LoVo (cell line): ENCODE data around the gene DCLK2.

Source experiments
- DNase-seq: peaks from one replicate; pipeline ENCODE4 v3.0.0-alpha.2; 2016; ENCODE audit warnings: low spot score

DCLK2 gene

DNA sequence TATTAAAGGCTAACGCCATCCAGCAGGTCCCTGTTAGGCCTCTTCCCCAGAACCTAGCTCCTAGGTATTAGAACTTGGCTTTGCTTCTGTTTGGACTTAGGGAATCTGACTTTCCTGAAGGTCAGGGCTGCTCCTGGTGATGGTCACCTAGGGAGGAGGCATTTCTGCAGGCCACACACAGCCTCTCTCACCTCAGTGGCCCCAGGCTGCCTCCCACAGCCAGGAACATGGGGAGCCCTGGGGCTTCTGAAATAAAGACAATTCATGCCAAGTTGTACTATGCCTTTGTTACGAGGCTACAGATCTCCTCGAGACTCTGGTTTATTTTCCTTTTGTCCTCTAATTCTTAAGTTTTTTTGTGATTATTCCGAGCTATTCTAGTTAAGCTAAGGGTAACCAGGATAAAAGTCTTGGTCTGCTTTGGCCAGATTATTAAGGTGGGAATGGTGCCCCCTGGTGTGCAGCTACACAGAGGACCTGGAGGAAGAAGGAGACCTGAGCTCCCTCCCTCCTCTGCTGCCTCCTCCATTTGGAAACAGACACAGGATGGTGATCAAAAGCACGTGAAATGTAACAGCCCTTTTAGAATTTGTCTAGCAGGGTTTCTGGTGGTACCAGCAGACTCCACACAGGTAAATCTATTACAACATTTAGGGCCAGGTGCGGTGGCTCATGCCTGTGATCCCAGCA is 131.0 kb downstream of the DCLK2 start:
- DNase-seq: peak; percentile 48

DNA sequence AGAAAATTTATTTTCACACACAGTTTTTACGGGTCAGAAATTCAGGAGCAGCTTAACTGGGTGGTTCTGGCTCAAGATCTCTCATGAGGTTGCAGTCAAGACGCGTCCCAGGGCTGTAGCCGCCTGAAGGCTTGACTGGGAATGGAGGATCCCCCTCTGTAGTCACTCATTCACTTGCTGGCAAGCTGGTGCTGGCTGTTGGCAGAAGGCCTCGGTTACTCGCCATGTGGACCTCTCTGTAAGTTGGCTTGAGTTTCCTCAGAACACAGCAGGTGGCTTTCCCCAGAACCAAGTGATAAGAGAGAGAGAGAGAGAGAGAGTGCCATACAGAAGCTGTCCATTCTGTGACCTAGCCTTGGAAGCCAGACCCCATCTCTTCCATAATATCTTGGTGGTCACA is 132.8 kb downstream of the DCLK2 start:
- no peak for DNase-seq

DNA sequence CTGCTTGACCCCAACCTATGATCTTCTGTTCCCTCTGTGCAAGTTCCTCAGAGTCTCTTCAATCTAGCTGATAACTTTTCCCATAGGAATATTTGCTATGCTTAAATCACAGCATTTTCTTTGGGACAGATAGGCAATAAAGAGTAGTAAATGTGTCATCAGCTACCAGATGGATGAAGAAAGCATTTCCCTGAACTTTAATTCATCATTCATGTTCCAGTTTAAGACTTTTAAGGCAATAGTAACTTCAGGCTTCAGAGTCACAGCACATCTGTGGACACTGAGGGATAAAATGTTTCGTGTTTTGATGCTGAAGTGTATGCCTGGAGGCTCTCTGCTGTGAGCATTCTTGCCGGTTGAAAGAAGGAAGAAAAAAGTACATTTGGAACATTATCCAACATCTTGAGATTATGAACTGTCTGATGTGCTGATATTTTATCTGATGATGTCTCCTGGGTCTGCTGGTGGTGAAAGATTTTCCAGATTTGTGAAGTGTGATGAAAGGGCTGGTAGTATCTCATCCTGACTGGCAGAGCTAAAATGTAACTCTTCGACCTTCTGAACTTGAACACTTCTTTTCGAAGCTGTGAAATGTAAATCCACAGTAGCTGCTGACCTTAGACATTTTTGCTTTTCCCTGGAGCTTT is 133.7 kb downstream of the DCLK2 start:
- no peak for DNase-seq

DNA sequence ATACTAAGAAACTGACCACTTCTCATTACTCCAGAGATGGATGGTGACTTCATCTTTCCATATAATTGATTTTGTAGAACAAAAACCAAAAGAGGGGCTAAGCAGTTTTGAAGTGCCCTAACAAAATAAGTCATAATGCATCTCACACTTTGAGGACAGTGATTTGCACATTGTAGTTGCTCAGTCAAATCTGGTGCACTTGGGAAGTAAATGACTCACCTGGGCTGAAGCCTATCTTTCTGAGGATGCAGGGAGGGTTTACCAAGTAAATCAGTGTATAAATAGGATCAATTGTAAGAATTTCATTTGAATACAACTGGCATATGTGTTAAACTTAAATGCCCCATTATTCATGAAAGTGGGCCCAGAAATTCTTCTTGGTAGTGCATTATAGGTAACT is 134.2 kb downstream of the DCLK2 start:
- DNase-seq: no peak

DNA sequence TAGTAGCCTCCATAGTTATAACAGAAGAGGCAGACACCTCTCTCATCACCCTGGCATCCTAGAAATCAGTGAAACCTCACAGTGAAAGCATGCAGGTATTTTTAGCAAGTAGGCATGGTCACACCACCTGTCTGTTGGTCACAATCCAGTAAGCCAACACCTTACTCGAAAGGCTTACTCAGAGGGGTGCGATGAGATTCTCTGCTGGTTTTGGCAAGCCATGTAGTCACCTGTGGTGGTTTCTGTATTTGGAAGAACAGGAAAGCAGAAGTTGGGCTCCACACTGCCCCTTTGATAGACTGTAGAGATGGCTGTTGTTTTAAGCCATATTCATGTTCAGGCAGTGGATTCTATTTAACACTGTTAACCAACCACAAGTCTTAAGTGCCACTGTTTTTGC is 134.7 kb downstream of the DCLK2 start:
- DNase-seq: no peak

DNA sequence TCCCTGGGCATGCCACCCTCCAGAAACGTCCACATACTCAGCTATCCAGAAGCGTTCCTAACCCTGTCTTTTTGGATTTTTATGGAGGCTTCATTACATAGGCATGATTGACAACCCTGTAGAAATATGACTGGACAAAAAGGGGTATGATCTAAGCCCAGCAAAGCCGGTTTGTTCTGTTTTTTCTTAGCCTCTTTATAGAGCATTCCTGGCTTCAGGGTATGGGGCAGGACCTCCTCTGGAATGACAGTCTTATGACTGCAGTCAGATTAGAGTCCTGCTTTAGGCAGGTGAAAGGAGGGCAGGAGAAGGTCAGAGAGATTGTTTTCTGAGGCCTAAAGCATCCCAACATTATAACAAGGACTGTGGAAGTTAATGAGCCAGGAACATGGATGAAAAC is 137.4 kb downstream of the DCLK2 start:
- DNase-seq: no peak

DNA sequence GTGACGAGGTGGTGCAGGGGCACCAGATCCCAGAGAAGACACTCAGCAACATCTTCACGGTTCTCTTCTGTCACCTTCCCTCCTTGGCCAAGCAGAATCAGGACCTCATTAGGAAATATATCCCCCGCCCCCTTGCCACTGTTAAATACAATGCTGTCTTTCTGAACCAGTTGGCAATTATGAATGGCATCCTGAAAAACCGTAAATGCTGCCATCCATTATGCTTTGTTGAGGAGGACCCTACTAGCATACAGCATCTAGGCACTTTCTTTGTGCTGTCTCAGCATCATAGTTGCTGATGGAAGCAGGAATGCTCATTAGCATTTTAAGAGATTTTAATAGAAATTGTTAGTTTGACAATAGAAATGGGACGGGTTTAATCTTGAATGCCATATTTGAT is 138.5 kb downstream of the DCLK2 start:
- DNase-seq: no peak

DNA sequence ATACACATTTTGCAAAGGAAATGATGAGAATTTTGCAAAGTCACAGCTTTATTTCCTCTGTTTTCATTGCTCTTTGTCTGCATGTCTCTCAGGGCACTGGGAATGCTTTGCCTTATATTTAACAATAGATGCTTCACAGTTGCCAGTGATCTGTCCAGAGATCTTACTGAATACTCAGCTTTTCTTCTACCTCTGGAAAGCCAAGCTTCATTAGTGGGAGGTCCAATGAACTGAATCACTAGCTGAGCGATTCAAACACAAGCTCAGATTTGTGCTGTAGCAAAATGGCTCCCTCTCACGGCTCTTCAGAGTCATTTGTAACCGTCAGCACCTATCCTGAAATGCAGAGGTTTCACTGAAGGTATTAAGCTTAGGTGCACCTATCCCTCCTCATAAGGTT is 138.9 kb downstream of the DCLK2 start:
- DNase-seq: no peak

DNA sequence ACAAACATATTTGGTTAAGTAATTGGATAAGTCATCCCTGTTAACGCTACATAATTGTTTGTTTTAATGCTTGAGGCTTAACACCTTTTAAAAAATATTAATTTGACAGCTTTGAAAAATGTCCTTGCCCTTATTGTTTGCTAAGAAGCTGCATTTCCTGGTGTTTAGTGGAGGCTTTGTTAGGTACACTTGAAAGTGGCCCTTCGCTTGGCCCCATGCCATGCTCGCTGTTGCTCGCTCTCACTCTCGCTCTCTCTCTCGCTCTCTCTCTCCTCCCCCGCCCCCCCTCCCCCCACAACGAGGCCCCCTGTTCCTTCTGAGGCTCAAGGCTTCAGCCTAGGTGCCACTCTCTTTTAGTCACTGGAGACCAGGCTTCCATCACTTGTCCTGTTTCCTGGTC is 139.6 kb downstream of the DCLK2 start:
- DNase-seq: no peak

DNA sequence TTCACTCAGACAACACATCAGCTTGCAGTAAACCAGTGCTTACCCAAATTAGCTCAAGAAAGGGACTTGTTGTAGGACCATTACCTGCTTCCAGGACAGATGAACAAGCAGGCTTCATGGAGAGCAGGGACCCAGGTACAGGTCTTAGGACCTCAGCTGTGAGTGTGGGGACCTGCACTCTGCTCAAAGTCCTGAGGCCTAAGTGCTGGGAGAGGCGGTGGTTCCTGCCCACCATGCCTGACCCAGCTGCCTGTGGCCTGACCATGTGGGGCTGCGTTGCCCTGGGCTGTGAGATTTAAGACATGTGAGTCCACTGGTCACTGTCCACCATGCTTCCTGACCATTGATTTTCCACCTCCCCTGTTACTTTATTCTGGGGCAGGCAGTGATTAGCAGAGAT is 140.2 kb downstream of the DCLK2 start:
- no peak for DNase-seq

DNA sequence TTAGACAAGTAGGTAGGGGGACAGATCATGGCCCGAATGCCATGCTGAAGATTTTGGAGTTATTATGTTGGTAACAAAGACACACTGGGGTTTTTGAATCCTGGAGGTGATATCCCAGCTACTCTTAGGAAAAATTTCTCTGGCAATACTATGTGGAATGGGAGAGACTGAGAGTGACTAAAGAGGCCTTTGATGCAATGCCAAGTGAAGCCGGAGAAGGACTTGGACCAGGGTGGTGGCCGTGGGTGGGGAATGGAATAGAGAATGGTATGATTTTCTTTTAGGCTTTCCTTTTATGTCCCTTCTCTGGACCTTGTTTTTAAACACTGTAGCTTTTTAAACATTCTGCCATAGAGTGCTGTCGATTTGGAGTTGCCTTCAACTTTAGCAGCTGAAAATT is 141.6 kb downstream of the DCLK2 start:
- DNase-seq: no peak

DNA sequence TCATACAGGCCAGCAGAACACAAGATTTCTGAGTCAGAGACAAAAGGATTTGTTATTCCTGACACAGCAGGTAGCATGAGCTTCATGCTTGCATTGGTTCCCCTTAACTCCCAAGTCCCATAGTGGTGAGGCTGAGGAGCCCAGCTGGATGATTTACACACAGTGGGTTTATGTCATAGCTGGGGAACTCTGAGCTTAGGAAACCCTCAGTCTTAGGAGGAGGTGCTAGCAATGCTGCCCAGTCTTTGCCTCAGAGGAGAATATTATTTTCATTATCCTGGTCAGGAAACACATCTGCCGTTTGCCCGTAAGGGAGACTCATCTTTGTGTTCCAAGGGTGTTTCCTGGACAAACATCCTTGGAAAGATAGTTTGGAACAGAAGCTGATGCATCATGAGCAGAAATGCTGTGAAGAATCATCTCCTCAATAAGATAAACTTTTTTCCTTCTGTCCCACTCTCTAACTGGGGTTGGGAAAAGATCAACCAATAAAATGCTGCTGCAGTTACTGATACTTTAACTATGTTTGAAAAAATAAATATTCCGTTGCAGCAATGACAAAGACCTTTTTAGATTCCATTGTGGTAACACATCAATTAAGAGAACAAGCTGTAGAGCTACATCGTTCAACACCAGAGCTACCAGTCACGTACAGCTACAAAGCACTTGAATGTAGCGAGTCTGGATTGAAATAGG is 146.8 kb downstream of the DCLK2 start:
- no peak for DNase-seq

DNA sequence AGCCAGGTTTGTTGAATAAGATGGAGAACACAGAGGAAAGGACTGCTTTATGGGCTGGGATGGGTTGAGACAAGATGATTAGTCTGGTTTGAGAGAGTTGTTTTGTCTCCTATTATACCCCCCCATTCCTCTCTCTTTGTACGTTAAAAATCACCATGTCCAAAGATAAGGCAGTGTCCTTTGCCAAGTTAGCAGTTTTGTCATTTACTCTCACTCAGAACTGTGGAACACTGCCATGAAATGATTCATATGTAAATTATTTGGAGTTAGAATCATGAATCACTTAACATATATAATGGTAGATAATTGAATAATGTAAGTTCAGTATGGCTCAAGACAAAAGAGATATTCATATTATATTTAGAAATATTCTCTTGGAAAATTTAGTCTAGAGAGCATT is 151.3 kb downstream of the DCLK2 start:
- no peak for DNase-seq

DNA sequence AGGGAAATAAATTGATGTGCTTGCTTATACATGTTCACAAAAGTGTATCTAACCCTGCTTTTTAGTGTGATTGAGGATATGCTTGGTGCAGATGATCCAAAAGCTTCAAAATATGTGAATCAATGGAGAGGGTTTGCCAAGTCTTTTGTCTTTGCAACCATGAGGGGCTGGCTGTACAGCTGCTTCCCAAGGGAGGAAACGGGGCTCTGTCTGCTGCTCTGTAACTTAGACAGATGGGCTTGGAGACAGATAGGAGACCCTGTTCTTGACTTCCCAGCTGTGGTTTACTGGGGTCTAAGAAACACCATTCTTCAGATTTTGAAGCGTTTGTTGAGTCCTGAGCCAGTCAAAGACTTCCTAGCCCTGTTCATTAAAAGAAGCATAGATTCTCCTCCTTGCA is 152.3 kb downstream of the DCLK2 start:
- no peak for DNase-seq

DNA sequence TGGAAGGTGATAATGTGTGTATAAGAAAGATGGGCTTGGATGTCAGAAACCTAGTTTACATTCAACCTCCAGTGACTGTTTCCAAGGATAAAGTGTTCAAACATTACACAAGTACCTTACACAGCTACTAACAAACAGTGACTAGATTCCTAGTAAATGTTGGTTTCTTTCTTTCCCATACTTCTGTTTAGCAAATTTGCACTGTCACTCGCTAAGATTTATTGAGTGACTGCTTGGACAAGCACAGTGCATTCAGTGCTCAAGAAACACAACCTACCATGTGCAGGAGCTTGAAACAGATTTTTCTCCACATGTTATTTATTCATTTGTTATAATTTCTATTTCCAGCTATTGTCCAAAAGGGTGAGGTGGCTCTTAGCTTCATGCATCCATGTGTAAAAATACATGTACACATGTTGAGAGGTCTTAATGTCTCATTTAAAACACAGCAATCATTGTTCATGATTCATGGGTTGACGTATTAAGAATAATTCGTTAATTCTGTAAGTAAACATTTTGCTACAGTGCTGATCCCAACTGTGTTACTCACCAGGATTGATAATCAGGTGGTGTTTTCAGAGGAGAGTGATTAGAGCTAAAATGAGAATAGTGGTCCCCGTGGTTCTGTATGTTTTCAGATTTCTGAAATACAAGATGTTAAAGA is 153.0 kb downstream of the DCLK2 start:
- no peak for DNase-seq

DNA sequence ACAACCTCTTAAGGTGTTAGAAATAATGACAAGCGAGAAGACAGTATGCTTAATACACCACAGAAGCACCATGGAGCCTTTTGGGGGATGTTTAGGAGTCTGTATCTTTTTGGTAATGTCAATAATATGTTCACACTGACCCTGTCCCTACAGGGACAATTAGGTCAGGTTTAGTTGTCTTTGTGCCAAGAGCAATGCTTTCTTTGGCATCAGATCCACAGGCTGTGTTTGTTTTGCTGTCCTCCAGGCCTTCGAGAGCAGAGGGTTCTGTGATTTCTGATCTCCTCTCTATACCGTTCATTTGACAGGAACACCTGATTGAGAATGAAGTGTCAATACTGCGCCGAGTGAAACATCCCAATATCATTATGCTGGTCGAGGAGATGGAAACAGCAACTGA is 153.8 kb downstream of the DCLK2 start:
- no peak for DNase-seq

DNA sequence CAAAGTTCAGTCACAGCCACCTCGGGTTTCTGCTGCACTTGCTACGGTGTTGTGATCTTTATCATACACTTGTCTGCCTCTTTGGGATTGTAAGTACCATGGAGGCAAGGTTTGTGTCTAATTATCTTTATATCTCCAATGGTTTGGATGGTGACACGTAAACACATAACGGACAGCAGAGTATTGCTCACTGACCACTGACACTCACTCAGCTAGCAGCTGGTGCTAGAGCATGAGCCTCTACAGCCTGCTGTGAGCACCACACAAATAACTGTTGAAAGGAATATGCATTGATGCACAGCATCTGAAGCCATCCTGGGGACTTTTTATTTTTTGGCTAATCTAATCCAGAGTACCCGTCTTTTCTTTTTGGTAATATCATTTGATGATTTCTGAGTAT is 156.0 kb downstream of the DCLK2 start:
- no peak for DNase-seq

DNA sequence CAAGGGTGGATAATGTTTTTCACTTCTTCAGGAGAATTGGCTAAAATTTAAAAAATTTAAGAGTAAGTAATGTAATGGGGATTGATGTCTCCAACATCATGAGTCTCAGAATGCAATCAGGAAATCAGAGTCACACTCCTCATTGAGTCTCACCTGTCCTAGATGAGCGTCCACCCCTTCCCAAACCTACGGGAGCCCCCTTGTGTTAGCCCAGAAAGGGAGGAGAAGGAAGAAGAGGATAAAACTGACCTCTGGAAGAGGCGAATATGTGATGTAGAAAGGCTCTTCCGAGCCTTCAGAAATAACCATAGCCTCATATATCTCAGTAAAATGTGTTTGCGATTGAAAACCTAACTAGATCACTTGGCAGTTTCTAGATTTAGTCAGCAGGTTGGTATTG is 157.1 kb downstream of the DCLK2 start:
- DNase-seq: no peak

DNA sequence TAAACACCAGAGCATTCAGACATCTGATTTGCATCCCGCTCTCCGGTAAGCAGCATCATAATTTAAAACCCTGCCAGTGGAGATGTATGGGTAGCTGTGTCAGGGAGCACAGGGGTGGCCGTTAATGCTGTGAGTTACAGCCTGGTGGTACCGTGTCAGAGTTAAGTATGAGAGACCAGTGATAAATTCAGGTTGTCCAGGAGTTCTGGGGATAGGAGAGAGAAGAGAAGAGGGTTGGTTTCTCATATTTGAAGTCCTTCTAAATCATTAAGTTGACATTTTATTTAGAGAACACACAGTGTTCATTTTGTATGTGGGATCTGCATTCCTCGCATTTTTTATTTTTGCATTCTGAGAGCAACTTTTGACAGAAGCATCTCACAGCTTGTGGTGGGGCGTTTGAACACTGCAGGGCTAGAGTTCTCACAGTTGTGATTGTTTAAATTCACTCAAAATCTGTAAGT is 157.6 kb downstream of the DCLK2 start:
- DNase-seq: no peak

DNA sequence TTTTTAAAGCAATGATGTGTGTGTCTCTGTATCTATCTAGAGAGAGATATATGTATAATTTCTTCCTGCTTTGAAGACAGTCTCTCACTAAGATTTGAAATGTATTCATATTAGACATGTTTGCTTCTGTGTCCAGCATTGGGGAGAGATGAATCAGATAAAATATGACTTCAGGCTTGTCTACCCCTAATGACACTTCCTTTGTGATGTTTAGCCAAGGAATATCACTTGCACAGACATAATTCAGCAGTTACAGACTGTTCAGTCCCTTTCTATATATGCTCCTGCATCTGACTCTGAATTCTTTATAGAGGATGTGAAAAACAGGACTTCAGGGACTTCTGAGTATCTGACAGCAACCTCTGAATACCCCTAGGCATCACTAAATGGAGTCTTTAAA is 158.4 kb downstream of the DCLK2 start:
- DNase-seq: no peak

DNA sequence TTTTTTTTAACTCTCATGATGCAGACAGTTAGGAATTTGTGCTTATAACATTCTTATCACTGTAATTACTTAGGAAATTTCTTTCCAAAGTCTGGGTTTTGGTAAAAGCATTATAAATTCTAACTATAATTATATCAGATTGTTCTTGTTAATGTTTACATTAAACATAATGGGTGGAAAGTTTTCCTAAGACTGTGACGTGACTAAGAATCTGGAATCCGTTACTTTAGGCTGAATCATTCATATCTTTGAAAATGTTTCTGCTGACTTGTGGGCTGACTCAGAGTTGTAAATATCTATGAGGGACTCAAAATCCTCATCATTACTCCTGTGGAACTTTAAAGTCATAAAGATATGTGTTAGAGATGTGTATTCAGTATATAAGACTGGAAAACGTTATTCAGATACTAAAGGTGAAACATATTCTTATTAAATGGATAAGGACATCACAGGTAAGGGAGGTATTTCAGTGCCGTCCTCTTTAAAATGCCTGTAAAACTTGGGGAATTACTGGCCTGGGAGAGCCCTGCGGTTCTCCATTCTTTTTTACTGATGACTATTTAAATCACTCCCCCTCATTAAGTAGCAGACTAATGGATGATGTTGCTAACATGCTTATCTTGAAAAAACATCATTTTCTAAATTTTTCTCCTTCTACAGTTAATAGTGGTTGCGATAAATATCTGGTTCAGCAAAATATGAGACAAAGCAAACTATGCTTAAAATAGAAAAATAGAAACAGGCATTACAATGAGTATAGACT is 159.0 kb downstream of the DCLK2 start:
- DNase-seq: peak; percentile 71

DNA sequence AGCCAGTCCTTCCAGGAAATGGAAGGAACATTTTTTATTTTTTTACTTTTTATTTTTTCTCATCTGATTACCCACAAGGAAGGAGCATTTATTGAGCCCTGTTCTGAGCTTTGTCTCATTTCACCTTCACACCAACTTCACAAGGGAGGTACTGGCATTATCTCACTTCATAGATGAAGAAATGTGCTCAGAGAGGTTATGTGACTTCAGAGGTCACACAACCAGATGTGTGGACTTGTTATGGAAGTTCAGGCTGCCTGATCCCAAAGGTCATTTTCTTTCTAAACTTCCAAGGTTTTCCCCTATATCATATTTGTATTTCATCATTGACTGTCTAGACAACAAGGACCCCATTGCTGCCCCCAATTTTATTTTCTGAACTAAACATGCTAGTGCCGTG is 160.3 kb downstream of the DCLK2 start:
- DNase-seq: no peak
